ENCODE results near the gene KLKB1. TPM values are rescaled to one million over a fixed set of nuclear protein-coding genes. Genes with fewer than 3 reads are reported as not detected.

The KLKB1 gene
- total RNA-seq, 4 donors from 2014 or later: 0.62 to 1.1 TPM; not detected in 2

- Histone ChIP-seq H3K4me3 (no peak overlapping the region), H3K27me3 (no peaks in the 10 kb centered on the region), H3K9me3 (no peaks in the 10 kb centered on the region), H3K4me1 (no peaks in the 10 kb centered on the region), H3K36me3 (no peaks in the 10 kb centered on the region), H3K27ac (no peak overlapping the region)
- intact Hi-C loops (cut with DNase I; ENCODE audit: low total_unique reads): no loop called here
- DNase-seq: no peak
- TF ChIP-seq POLR2A (IDR thresholded peaks at IDR 0.05) (no peak), CTCF (IDR thresholded peaks at IDR 0.05) (no peak)
These were observed 57.8 kb downstream of the KLKB1 start for GRCh38 chr4:186285147-186285546.

GRCh38 chr4:186286581-186286980 lies 59.3 kb downstream of the KLKB1 start:
- no peak for DNase-seq
- no peaks in the 10 kb centered on the region for H3K9me3 ChIP-seq

GRCh38 chr4:186291256-186291890 lies 64.1 kb downstream of the KLKB1 start:
- no peaks in the 10 kb centered on the region for H3K27me3 ChIP-seq
- no peaks in the 10 kb centered on the region for H3K9me3 ChIP-seq
- no peak overlapping the region for H3K27ac ChIP-seq
- no peaks in the 10 kb centered on the region for H3K4me1 ChIP-seq
- H3K36me3 ChIP-seq: no peaks in the 10 kb centered on the region
- DNase-seq: no peak
- TF ChIP-seq CTCF (IDR thresholded peaks at IDR 0.05) (no peak), POLR2A (IDR thresholded peaks at IDR 0.05) (no peak)
- intact Hi-C loops (cut with DNase I; ENCODE audit: low total_unique reads): no loop called here
- no peak overlapping the region for H3K4me3 ChIP-seq

More at GRCh38 chr4:186286581-186286980, 59.3 kb downstream of the KLKB1 start:
- TF ChIP-seq POLR2A (IDR thresholded peaks at IDR 0.05) (no peak), CTCF (IDR thresholded peaks at IDR 0.05) (no peak)
- no peaks in the 10 kb centered on the region for H3K36me3 ChIP-seq
- H3K27me3 ChIP-seq: no peaks in the 10 kb centered on the region
- H3K4me3 ChIP-seq: no peak overlapping the region
- no peaks in the 10 kb centered on the region for H3K4me1 ChIP-seq
- intact Hi-C loops (cut with DNase I; ENCODE audit: low total_unique reads): no loop called here
- no peak overlapping the region for H3K27ac ChIP-seq

GRCh38 chr4:186294160-186294559 lies 66.9 kb downstream of the KLKB1 start:
- intact Hi-C loops (cut with DNase I; ENCODE audit: low total_unique reads): no loop called here
- H3K36me3 ChIP-seq: no peaks in the 10 kb centered on the region
- no peaks in the 10 kb centered on the region for H3K9me3 ChIP-seq
- H3K4me1 ChIP-seq: no peaks in the 10 kb centered on the region
- no peak for DNase-seq
- H3K4me3 ChIP-seq: no peak overlapping the region
- TF ChIP-seq POLR2A (IDR thresholded peaks at IDR 0.05) (no peak), CTCF (IDR thresholded peaks at IDR 0.05) (no peak)
- H3K27me3 ChIP-seq: peaks cover 0 to 12% of the 10 kb centered on the region in 2 donors
- H3K27ac ChIP-seq: no peak overlapping the region

GRCh38 chr4:186296481-186296880 lies 69.2 kb downstream of the KLKB1 start:
- Histone ChIP-seq H3K9me3 (no peaks in the 10 kb centered on the region), H3K27me3 (peaks cover 0 to 12% of the 10 kb centered on the region in 2 donors), H3K4me3 (no peak overlapping the region), H3K36me3 (no peaks in the 10 kb centered on the region), H3K4me1 (no peaks in the 10 kb centered on the region), H3K27ac (no peak overlapping the region)
- no peak for TF ChIP-seq POLR2A (IDR thresholded peaks at IDR 0.05)
- TF ChIP-seq CTCF (IDR thresholded peaks at IDR 0.05): no peak
- intact Hi-C loops (cut with DNase I; ENCODE audit: low total_unique reads): no loop called here
- DNase-seq: no peak

All from uterus (tissue), 4 donors.